Cerebellar cortex (tissue), 1 donor: ENCODE data around the gene ARAP1.

Experiments
- DNase-seq: peaks from one replicate; pipeline ENCODE4 v3.0.0-alpha.2; 2015; ENCODE audit warnings: low spot score

ARAP1 gene

GRCh38 chr11:72657411-72658100 lies 94.7 kb downstream of the ARAP1 start:
- no peak for DNase-seq

GRCh38 chr11:72655896-72656464 lies 96.2 kb downstream of the ARAP1 start:
- no peak for DNase-seq

GRCh38 chr11:72655014-72655413 lies 97.2 kb downstream of the ARAP1 start:
- no peak for DNase-seq

- no peak for DNase-seq
Observed at GRCh38 chr11:72653649-72654048, 98.6 kb downstream of the ARAP1 start.

DNA sequence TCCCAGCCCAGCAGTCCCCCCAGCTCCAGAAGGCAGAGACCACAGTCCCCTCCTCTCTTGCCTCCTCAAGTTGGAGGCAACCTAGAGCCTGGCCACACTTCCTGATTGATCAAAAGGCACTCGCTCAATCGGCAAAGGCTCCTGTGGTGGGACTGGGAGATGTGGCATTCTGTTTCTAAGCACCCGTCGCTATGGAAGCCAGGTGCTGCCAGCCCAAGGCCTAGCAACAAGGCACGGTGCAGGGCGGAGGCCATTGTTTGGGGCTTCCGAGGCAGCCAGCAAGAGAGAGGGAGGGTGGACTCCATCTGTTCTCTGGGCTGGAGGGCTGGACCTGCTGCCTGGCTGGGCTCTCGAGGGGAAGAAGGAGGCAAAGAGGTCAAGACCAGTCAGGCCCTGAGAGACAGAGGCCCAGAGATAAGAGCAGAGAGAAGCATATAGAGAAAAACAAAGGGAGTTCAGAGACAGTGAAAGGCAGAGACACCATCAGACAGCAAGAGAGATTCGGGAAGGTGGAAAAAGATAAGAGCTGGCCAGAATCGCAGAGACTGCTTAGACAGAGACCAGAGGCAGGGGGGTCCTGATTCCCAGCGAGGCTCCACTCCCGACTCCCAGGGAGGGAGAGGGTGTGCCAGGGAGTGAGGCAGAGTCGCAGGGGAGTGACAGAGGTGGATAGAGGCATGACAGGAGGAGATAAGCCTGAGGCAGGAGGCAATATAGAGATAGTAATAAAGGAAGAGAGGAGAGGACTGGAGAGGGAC lies 99.2 kb downstream of the ARAP1 start:
- peak; percentile 50 for DNase-seq

DNA sequence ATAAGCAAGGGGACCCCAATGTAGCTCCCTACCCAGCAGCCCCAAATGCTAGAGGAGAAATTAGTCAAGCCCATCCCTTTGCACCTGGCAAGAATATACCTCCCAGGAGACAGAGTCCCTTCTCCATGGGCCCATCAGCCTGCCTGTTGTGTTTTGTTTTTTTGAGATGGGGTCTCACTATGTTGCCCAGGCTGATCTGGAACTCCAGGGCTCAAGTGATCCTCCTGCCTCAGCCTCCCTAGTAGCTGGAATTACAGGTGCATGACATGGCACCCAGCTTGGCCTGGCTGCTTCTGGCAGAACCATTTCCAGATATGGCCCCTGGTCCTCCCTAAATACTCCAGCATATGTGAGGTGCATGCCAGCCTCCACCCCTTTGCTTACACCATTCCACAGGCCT lies 100.1 kb downstream of the ARAP1 start:
- no peak for DNase-seq

- no peak for DNase-seq
Observed at GRCh38 chr11:72649215-72649976, 102.8 kb downstream of the ARAP1 start.

GRCh38 chr11:72648384-72649136 lies 103.6 kb downstream of the ARAP1 start:
- no peak for DNase-seq

DNA sequence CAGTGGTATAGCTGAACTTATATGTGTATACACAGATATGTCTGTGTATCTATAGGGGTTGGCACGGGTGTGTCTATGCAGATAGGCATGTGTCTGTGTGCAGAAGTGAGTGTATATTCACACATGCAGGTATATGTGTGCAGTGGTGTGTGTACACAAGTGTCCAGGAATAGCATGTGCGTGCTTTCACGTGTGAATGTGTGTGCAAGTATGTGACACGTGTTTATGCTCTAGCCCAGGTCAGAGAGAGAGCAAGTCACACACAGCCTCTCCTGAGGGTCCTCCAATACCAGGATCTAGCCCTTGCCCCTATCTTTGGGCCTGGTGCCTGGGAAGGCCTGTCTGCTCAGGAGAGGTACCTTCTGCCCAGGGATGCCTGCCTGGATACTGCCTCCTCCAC lies 104.3 kb downstream of the ARAP1 start:
- no peak for DNase-seq

GRCh38 chr11:72646472-72646871 lies 105.7 kb downstream of the ARAP1 start:
- DNase-seq, result no peak

- no peak for DNase-seq
Observed at GRCh38 chr11:72646024-72646423, 106.2 kb downstream of the ARAP1 start.

DNA sequence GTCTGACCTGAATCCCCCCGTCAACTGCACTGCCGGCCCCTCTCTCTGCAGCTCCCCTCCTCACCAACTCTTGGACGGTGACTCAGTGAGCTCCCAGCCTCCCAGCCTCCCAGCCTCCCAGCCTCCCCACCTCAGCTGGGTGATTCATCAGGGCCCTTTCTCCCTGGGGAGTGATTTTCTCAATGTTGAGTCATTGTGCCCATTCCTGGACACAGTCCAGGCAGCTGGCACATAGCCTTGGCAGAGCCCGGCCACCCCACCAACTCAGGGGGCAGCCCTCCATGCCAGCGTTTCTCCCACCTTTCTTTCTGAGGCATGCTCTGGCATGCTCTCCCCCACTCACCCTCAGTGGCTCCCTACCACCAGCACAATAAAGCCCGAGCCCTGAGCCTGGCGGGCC lies 108.7 kb downstream of the ARAP1 start:
- DNase-seq, result no peak

DNA sequence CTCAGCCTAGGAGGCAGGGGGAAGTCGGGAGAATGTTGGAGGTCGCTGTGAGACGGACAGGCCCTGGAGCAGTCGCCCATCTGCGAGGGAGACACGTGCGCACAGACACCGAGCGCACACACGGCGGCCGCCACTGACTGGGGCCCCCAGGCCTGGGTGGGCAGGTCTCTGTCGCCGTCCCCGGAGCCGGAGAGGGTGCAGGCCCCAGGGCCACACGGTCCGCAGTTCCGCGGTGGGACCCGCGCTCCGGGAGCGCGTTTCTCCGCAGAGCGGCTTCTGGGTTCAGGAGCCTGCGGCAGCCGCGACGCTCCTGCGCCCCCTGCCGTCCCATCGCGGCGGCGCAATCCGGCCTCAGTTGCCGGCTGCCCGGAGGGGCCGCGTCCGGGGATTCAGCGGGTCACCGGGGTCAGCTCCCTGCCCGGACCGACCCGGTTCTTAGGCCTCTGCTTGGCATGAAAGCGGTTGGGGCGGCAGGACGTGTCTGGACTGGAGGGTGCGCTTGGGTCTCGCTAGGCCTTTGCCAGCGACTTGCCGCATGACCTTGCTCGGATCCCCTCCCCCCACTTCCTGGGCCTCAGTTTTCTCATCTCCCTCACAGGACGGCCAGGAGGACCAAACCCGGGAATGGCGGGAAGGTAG lies 109.2 kb downstream of the ARAP1 start:
- DNase-seq, result peak; percentile 44

DNA sequence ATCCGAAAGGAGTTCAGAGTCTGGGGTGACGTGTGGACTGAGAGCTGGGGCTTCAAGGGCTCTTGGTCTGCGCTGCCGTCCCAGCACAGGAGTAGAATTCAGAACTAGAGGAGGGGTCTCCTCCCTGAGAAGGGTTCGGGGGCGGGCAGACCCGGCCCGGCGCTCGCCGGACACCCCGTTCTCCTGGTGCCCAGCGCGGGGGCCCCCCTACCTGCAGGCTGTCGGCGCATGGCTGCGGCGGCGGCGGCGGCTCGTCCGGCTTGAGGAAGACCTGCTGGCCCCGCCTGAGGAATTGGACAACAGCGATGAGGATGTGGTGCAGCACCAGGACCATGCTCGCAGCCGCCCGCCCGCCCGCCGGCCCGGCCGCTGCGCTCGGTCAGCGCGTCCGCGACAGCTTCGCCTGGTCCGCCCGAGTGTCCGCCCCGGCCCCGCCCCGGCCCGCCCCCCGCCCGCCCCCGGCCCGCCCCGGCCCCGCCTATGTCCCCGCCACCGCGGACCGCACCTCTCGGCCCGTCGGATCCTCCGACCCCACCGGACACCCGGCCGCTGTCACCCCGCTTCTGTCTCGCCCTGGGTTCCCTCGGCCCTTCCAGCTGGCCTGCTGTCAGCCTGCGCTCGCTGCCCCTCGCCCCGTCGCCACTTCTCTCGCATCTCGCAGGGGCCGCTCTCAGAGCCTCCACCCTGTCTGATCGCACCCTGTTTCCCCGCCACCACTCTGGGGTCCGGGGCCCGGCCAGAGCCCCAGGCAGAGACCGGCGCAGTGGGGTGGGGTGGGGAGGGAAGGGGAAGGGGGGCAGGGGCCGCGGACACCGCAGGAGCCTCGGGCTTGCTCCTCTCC lies 109.9 kb downstream of the ARAP1 start:
- DNase-seq, result peak; percentile 17

DNA sequence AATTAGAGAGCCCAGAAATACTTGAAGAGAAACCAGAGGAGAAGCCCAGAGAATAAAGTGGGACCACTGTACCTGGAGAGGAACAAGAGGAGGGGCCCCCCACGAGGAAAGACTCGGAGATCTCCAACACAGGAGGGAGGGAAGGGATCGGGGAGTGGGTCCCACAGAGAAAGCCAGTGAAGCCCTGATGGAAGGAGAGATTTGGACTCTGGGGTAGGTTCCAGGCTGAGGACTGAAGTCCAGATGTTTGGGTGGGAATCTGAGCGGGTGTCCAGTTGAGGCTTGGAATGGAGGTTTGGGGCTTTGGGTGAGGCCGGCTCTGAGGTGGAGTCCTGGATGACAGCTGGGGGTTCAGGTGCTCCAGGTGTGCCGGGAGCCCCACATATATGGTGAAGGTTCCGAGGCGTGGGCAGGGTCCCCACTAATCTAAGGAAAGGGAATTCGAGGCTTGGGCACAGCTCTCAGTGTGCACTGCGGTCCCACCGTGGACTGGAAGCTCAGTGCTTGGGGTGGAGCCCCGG lies 110.6 kb downstream of the ARAP1 start:
- no peak for DNase-seq

DNA sequence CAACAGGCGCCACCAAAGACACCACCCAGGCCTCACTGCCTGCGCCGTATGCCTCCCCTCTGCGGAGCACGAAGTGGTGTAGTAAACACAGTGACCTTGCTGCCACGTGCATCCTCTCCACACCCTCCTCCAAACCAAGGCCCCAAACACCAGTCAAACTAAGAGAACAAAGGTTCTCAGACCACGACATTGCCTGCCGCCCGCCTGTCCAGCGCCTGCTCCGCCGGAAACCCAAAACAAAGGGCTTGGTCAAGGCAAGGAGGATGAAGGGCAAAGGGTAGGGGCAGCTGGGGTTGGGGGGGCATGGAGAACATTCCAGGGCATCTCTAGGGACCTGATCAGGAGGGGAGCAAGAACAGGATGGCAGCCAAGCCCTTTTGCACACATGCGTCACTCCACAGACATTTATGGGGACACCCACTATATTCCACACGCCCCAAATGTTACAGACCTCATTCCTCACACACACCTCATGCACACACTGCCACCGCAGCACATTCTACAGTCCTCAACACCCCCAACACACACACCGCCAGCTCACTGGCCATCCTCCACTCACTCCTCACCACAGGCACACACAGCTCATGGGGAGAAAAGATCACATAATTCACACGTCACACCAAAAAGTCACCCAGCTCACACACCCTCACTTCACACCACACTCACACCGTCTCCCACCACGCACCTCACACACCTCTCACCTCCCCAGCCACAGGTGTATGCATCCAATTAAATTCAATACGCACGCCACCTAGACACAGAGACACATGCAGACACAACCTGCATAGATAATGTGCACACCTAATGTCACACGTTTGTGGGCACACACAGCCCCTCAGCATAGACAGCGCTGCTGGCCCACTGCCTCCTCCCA lies 112.5 kb downstream of the ARAP1 start:
- no peak for DNase-seq

GRCh38 chr11:72637926-72638325 lies 114.3 kb downstream of the ARAP1 start:
- no peak for DNase-seq

DNA sequence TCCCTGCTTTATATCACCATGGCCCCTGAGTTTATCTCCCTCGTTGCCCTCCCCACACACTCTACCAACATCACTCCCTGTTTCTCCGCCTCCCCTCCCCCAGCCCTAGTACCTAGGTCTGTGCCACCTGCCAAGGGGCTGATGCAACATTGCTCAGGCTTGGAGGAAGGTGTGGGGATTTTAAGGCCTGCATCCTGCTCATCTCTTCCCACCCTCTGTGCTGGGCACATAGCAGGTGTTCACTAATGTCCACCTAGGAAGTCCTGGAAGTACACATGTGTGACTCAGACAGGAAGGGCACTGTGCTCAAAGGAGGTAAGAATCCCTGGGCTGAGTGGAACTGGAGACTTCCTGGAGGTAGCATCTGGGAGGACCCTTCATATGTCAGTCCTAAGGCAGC lies 115.0 kb downstream of the ARAP1 start:
- no peak for DNase-seq

- no peak for DNase-seq
Observed at GRCh38 chr11:72636376-72636775, 115.8 kb downstream of the ARAP1 start.
